Activated CD4-positive, alpha-beta T cell treated with anti-CD3 and anti-CD28 coated beads, Interleukin-2, amount 50 U/mL, for 24 hours (primary cell): ENCODE results near the gene OPA1.

Experiments used
- DNase-seq, 2 donors: peaks; one replicate each; pipeline ENCODE4 v3.0.0-alpha.2; 2020; ENCODE audit warnings: low read depth in 1 of 2, low spot score in 1 of 2

Gene OPA1

GRCh38 chr3:193704431-193704830, 111.4 kb downstream of the OPA1 start:
- no peak for DNase-seq

GRCh38 chr3:193708270-193708669, 115.3 kb downstream of the OPA1 start:
- no peak for DNase-seq

- no peak for DNase-seq
Measured at GRCh38 chr3:193710286-193711165, 117.5 kb downstream of the OPA1 start.

- no peak for DNase-seq
Measured at GRCh38 chr3:193711166-193711485, 118.1 kb downstream of the OPA1 start.

GRCh38 chr3:193711523-193711963, 118.5 kb downstream of the OPA1 start:
- no peak for DNase-seq

GRCh38 chr3:193711964-193712598, 119.1 kb downstream of the OPA1 start:
- no peak for DNase-seq

- no peak for DNase-seq
Measured at GRCh38 chr3:193712938-193713337, 119.9 kb downstream of the OPA1 start.

GRCh38 chr3:193714523-193715137, 121.6 kb downstream of the OPA1 start:
- no peak for DNase-seq

- DNase-seq, result no peak
Measured at GRCh38 chr3:193716150-193716549, 123.1 kb downstream of the OPA1 start.

- DNase-seq, result no peak
Measured at GRCh38 chr3:193719735-193720134, 126.7 kb downstream of the OPA1 start.

GRCh38 chr3:193720169-193720568, 127.2 kb downstream of the OPA1 start:
- DNase-seq, result no peak

- DNase-seq, result no peak
Measured at GRCh38 chr3:193722566-193722965, 129.6 kb downstream of the OPA1 start.

GRCh38 chr3:193727089-193727488, 134.1 kb downstream of the OPA1 start:
- no peak for DNase-seq

GRCh38 chr3:193728429-193729087, 135.6 kb downstream of the OPA1 start:
- DNase-seq, result no peak

GRCh38 chr3:193729088-193729465, 136.1 kb downstream of the OPA1 start:
- no peak for DNase-seq

GRCh38 chr3:193729601-193730000, 136.6 kb downstream of the OPA1 start:
- no peak for DNase-seq

GRCh38 chr3:193730511-193730910, 137.5 kb downstream of the OPA1 start:
- no peak for DNase-seq

GRCh38 chr3:193730976-193731375, 138.0 kb downstream of the OPA1 start:
- DNase-seq, result no peak

GRCh38 chr3:193731656-193732055, 138.6 kb downstream of the OPA1 start:
- DNase-seq, result no peak

GRCh38 chr3:193732391-193732790, 139.4 kb downstream of the OPA1 start:
- no peak for DNase-seq

GRCh38 chr3:193732827-193733226, 139.8 kb downstream of the OPA1 start:
- DNase-seq, result no peak
